Nephron progenitor cell (in vitro differentiated cells): ENCODE data around the gene SPG7.
"Not testable (repeated sequence)": the region's sequence is repeated elsewhere in the genome, so short reads cannot be mapped to it uniquely, and the experiment has no call there.

Source experiments
- DNase-seq: peaks from one replicate; pipeline ENCODE4 v3.0.0; 2021
- H3K27ac Mint-ChIP-seq: 2 replicates; pipeline ENCODE4 v1.8.0; 2021; ENCODE audit warnings: mild to moderate bottlenecking, moderate library complexity, mixed read lengths
- H3K27me3 Mint-ChIP-seq: 2 replicates; pipeline ENCODE4 v1.8.0; 2021; ENCODE audit warnings: mild to moderate bottlenecking, low read depth, mixed read lengths; ENCODE audit not compliant: poor library complexity
- H3K36me3 Mint-ChIP-seq: 2 replicates; pipeline ENCODE4 v1.8.0; 2021; ENCODE audit warnings: low read depth, mixed read lengths
- H3K4me1 Mint-ChIP-seq: 2 replicates; pipeline ENCODE4 v1.8.0; 2021; ENCODE audit warnings: mixed read lengths
- H3K4me3 Mint-ChIP-seq: 2 replicates; pipeline ENCODE4 v1.8.0; 2021; ENCODE audit warnings: mild to moderate bottlenecking, moderate library complexity, mixed read lengths
- H3K9me3 Mint-ChIP-seq: 2 replicates; pipeline ENCODE4 v1.8.0; 2021; ENCODE audit warnings: mild to moderate bottlenecking, moderate library complexity, mixed read lengths
- TF ChIP-seq, protein P1 (sequence below): fragments of 200-600 bp; sonication (generic); IDR thresholded peaks from 2 replicates; pipeline ENCODE4 v1.5.0; 2021; ENCODE audit warnings: antibody characterized with exemption

SPG7 gene

DNA sequence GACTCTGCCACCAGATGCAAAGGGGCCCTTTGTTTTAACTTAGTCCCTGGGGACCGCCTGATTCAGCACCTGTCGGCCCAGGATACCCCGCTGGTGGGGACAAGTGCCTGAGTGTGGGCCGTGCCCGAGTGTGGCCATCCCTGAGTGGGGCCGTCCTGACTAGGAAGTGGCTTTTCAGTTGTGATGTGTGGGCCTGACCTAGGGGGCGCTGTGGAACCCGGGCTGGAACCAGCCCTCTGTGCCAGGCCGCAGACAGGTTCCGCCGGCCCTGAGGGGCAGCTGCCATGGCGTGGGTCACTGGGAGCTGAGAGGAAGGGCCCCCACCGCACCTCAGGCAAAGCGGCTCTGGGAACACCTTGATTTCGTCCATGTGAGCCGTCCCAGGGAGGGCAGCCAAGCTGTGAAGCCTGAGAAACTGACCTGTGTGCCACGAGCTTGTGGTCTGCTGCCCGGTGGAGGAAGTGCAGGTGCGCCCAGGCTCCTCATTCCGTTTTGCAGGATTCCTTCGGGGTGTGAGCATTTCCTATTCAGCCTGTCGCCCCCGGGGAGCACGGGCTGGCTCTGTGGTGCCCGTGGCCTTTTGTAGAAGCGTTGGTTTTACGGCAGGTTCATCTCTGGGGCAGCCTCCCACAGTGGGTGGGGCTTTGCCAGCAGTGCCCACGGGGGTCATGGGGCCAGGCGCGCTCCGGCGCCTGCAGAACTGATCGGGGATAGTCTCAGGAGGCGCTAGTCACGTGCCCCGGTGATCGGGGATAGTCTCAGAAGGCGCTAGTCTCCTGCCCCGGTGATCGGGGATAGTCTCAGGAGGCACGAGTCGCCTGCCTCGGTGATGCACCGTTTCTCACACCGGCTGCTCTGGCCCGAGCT is 57.5 kb downstream of the SPG7 start:
- H3K27ac Mint-ChIP-seq = peak overlapping the region; percentile 93
- peaks cover 24% of the 10 kb centered on the region for H3K36me3 Mint-ChIP-seq
- peak; percentile 56 for DNase-seq
- TF ChIP-seq, protein P1, sequence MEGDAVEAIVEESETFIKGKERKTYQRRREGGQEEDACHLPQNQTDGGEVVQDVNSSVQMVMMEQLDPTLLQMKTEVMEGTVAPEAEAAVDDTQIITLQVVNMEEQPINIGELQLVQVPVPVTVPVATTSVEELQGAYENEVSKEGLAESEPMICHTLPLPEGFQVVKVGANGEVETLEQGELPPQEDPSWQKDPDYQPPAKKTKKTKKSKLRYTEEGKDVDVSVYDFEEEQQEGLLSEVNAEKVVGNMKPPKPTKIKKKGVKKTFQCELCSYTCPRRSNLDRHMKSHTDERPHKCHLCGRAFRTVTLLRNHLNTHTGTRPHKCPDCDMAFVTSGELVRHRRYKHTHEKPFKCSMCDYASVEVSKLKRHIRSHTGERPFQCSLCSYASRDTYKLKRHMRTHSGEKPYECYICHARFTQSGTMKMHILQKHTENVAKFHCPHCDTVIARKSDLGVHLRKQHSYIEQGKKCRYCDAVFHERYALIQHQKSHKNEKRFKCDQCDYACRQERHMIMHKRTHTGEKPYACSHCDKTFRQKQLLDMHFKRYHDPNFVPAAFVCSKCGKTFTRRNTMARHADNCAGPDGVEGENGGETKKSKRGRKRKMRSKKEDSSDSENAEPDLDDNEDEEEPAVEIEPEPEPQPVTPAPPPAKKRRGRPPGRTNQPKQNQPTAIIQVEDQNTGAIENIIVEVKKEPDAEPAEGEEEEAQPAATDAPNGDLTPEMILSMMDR = peak; percentile 43
- H3K4me1 Mint-ChIP-seq = peaks cover 52% of the 10 kb centered on the region
- no peaks in the 10 kb centered on the region for H3K9me3 Mint-ChIP-seq
- peak overlapping the region; percentile 38 for H3K4me3 Mint-ChIP-seq
- peaks cover 8% of the 10 kb centered on the region for H3K27me3 Mint-ChIP-seq

GRCh38 chr16:89567656-89568594 is 59.7 kb downstream of the SPG7 start:
- Mint-ChIP-seq H3K9me3 (no peaks in the 10 kb centered on the region), H3K4me3 (no peak overlapping the region)

DNA sequence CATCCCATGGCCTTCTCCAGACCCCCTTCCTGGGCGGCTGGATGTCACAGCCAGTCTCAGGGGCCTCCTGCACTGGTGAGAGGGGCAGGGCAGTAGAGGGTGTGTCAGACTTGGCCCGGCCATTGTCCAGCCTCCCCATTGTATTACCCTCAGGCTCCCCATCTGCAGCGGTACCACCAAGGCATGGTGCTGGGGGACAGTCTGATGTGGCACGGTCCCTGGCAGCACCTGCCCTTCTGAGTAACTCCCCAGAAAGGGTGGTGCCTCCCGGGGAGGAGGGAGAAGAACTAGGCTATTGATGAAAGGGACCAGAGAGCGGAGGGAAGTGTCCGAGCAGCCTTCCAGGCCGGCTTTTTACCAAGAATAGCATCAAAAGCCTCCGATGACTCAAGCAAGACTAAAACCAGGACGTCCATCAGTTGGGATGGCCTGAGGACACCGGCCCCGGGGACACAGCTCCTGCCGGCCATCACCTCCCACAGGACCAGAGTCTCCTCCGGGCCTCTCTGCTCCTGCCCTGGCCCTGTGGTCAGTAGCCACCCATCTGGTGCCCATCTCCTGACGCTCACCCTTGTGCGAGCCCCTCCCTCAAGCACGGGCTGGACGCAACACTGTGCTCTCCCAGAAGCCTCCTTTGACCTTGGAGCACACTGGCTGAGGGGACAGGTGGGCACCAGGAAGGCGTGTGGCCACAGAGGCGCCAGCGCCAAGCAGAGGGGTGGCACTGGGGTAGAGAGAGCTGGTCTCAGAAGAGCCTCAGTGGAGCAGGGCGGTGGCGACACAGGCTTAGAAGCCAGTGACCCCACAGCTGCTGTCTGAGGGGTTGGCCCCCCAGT is 61.5 kb downstream of the SPG7 start:
- Mint-ChIP-seq H3K27me3 (peaks cover 27% of the 10 kb centered on the region), H3K4me1 (peaks cover 49% of the 10 kb centered on the region), H3K36me3 (peaks cover 3% of the 10 kb centered on the region), H3K27ac (no peak overlapping the region), H3K9me3 (no peaks in the 10 kb centered on the region), H3K4me3 (no peak overlapping the region)
- TF ChIP-seq, protein P1 = no peak
- DNase-seq = no peak

More at GRCh38 chr16:89567656-89568594, 59.7 kb downstream of the SPG7 start:
- TF ChIP-seq, protein P1 = no peak
- Mint-ChIP-seq H3K4me1 (peaks cover 50% of the 10 kb centered on the region), H3K27me3 (peaks cover 10% of the 10 kb centered on the region), H3K27ac (no peak overlapping the region), H3K36me3 (peaks cover 8% of the 10 kb centered on the region)
- no peak for DNase-seq

GRCh38 chr16:89570342-89570923 is 62.2 kb downstream of the SPG7 start:
- Mint-ChIP-seq H3K36me3 (no peaks in the 10 kb centered on the region), H3K4me3 (no peak overlapping the region), H3K27ac (no peak overlapping the region), H3K9me3 (no peaks in the 10 kb centered on the region), H3K4me1 (peaks cover 42% of the 10 kb centered on the region), H3K27me3 (peaks cover 34% of the 10 kb centered on the region)
- TF ChIP-seq, protein P1 = no peak
- DNase-seq = no peak

DNA sequence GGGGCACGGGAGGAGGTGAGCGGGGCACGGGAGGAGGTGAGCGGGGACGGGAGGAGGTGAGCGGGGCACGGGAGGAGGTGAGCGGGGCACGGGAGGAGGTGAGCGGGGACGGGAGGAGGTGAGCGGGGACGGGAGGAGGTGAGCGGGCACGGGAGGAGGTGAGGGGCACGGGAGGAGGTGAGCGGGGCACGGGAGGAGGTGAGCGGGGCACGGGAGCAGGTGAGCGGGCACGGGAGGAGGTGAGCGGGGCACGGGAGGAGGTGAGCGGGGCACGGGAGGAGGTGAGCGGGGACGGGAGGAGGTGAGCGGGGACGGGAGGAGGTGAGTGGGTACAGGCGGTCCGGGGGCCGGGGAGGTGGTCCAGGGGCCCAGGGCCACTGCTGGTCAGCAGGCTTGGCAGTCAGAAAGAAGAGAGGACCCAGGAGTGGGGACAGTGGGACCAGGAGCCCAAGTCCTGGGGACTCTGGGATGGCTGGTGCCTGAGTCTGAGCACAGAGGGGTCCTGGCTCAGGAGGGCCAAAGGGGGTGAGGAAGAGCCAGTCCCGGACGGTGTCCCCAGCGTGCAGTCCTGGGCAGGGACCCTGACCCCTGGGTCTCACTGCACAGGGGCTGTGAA is 62.9 kb downstream of the SPG7 start:
- not testable (repeated sequence) for H3K27ac Mint-ChIP-seq, H3K4me3 Mint-ChIP-seq, H3K36me3 Mint-ChIP-seq, DNase-seq, H3K9me3 Mint-ChIP-seq
- Mint-ChIP-seq H3K27me3 (peaks cover 37% of the 10 kb centered on the region), H3K4me1 (peaks cover 35% of the 10 kb centered on the region)
